Thymus (tissue), 11 donors: Measurements from ENCODE around the gene SHC1. TPM values are rescaled to one million over a fixed set of nuclear protein-coding genes. Genes with fewer than 3 reads are reported as not detected.

ENCODE experiments used
- DNase-seq, 9 donors: peaks; one replicate each; pipeline ENCODE4 v3.0.0-alpha.2; 2013; ENCODE audit warnings: low spot score in 9 of 9, low read depth in 6 of 9, missing footprints in 1 of 9
- H3K27ac ChIP-seq, 2 donors: one replicate each; pipeline ENCODE4 v1.5.1; 2013; ENCODE audit warnings: control low read depth in 1 of 2, low read depth in 1 of 2, low read length in 1 of 2, mild to moderate bottlenecking in 1 of 2, moderate library complexity in 1 of 2
- H3K27me3 ChIP-seq, 2 donors: one replicate each; pipeline ENCODE4 v1.5.1; 2013; ENCODE audit warnings: low read length in 1 of 2; ENCODE audit not compliant: control insufficient read depth in 2 of 2, insufficient read depth in 1 of 2
- H3K36me3 ChIP-seq, 2 donors: one replicate each; pipeline ENCODE4 v1.5.1; 2013; ENCODE audit warnings: low read length in 1 of 2, mild to moderate bottlenecking in 1 of 2, moderate library complexity in 1 of 2; ENCODE audit not compliant: control insufficient read depth in 2 of 2, insufficient read depth in 2 of 2
- H3K4me1 ChIP-seq, 2 donors: one replicate each; pipeline ENCODE4 v1.5.1; 2013; ENCODE audit warnings: low read length in 2 of 2; ENCODE audit not compliant: control insufficient read depth in 2 of 2, insufficient read depth in 2 of 2
- H3K4me3 ChIP-seq, 2 donors: one replicate each; pipeline ENCODE4 v1.5.1; 2013; ENCODE audit warnings: low read length in 2 of 2, control low read depth in 1 of 2, mild to moderate bottlenecking in 1 of 2
- H3K9me3 ChIP-seq, 2 donors: one replicate each; pipeline ENCODE4 v1.5.1; 2013; ENCODE audit warnings: low read length in 1 of 2, mild to moderate bottlenecking in 1 of 2; ENCODE audit not compliant: control insufficient read depth in 2 of 2, insufficient read depth in 1 of 2
- WGBS: extraction: QIAGEN DNeasy Blood & Tissue Kit; methylation state at CpG from one replicate; pipeline ENCODE4 v1.1.7; 2013; 5-methylcytosine and 5-hydroxymethylcytosine counted together
- polyA plus RNA-seq: library from polyadenylated mRNA; stranded (reverse); fragments of 200-250 nt; gene quantifications from one replicate; pipeline ENCODE4 v1.2.3, GENCODE V29; 2013
- total RNA-seq: library from RNA; stranded (reverse); fragments of 120-200 nt; gene quantifications from one replicate; pipeline ENCODE4 v1.2.4, GENCODE V29; 2013
- donor health status: healthy.

SHC1 gene
- total and polyA plus RNA-seq, 2 donors: 30.5 to 66.7 TPM

DNA sequence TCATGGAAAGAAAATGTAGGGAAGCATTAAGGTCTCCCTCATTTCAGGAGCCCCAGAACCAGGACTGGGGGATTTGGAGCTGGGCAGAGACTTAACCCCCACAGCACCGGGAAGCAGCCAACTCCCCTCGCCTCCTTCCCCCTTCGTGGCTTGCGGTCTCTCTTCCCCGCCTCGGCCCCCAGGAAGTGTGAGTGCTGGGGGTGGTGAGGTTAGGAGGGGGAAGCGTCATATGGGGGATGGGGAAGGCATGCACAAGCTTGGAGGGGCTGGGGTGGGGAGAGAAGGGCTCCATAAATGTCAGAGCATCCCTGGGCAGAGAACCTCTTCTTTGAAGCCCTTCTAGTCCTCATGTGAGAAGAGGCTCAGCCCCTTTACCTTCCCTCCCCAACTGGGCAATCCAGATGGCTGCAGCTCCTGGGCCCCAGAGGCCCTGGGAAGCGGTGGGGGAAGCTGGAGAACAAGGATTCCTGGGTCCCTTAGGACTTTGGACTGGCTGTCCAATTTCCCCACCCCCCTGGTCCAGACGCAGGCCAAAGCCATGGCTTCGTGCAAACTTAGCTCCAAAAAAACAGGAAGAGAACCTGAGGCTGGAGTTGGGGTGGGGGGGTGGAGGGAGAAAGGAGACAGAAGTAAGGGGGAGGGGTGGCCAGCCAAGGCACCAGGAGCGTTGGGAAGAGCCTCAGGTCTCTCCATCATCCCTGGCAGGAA is 39.8 kb upstream of the SHC1 start:
- WGBS: 26% methylated on average over 11 of the region's 11 CpGs
- H3K36me3 ChIP-seq: peaks cover 6 to 8% of the 10 kb centered on the region in 2 donors
- H3K4me1 ChIP-seq: peaks cover 30 to 99% of the 10 kb centered on the region in 2 donors
- peak in 2 of 9 donors; percentile 49 to 67 for DNase-seq
- peaks cover 0 to 1% of the 10 kb centered on the region in 2 donors for H3K9me3 ChIP-seq
- H3K27me3 ChIP-seq: peaks cover 7 to 65% of the 10 kb centered on the region in 2 donors
- peak overlapping the region; percentile 22 to 46 for H3K4me3 ChIP-seq
- H3K27ac ChIP-seq: peak overlapping the region; percentile 15 to 75

DNA sequence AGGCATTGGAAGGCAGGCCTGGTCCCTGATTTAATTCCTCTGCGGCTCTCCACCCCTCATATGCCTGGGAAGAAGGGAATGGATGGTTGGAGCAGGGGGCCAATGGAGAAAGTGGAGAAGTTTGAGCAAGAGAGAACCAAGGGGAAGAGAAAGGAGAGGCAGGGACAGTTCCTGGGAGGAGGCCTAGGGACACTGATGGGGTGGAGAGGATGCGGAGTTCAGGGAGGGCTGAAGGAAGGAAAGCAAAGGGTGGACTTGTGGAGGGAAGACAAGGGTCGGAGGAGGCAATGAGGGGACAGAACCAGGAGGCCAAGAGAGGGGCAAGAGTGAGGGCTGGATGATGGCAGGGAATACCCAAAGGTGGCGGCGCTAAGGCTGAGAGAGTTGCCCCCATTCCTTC is 39.2 kb upstream of the SHC1 start:
- H3K4me3 ChIP-seq: peak overlapping the region; percentile 38 to 46

DNA sequence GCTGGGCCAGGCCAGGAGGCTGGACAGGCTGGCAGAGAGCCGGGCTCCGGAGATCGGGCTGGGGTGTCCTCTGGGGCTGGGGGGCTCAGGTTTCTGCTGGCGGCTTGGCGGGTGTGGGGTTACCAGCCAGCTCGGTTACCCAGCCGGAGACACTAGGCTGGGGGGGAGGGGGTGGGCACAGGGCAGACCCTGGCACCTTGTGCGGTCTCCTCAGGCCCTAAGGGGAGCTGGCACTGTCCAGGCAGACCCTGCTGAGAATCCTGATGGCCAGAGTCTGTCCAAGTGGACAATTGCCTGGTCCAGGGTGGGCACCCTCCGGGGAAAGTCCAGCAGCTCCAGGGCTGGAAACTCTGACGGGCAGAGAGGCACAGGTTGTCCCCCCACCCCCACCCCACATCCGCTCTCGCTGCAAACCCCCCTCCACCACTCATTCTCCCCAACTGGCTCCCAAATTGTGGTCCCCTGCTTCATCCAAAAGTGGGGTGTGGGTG is 38.7 kb upstream of the SHC1 start:
- peaks cover 0 to 3% of the 10 kb centered on the region in 2 donors for H3K36me3 ChIP-seq
- peaks cover 4 to 64% of the 10 kb centered on the region in 2 donors for H3K27me3 ChIP-seq
- H3K4me1 ChIP-seq: peaks cover 23 to 98% of the 10 kb centered on the region in 2 donors
- peak overlapping the region; percentile 38 to 46 for H3K4me3 ChIP-seq
- H3K9me3 ChIP-seq: no peaks in the 10 kb centered on the region
- 93% methylated on average over 12 of the region's 12 CpGs for WGBS
- DNase-seq: no peak
- peak overlapping the region; percentile 24 to 80 for H3K27ac ChIP-seq

More for the DNA sequence above, 39.2 kb upstream of the SHC1 start:
- H3K36me3 ChIP-seq: peaks cover under 1 to 7% of the 10 kb centered on the region in 2 donors
- H3K27ac ChIP-seq: peak overlapping the region in 1 of 2 donors; percentile 80
- DNase-seq: no peak
- H3K27me3 ChIP-seq: peaks cover 3 to 64% of the 10 kb centered on the region in 2 donors
- WGBS: 97% methylated on average over 5 of the region's 5 CpGs
- peaks cover 0 to 1% of the 10 kb centered on the region in 2 donors for H3K9me3 ChIP-seq
- peaks cover 26 to 98% of the 10 kb centered on the region in 2 donors for H3K4me1 ChIP-seq

- Histone ChIP-seq H3K4me3 (peak overlapping the region; percentile 38 to 46), H3K36me3 (no peaks in the 10 kb centered on the region), H3K27ac (peak overlapping the region; percentile 24 to 53), H3K27me3 (peaks cover 12 to 68% of the 10 kb centered on the region in 2 donors), H3K9me3 (no peaks in the 10 kb centered on the region), H3K4me1 (peaks cover 21 to 99% of the 10 kb centered on the region in 2 donors)
- DNase-seq: peak in 1 of 9 donors; percentile 56
- WGBS: 79% methylated on average over 16 of the region's 16 CpGs
Observed at GRCh38 chr1:155008015-155008941, 37.7 kb upstream of the SHC1 start.

DNA sequence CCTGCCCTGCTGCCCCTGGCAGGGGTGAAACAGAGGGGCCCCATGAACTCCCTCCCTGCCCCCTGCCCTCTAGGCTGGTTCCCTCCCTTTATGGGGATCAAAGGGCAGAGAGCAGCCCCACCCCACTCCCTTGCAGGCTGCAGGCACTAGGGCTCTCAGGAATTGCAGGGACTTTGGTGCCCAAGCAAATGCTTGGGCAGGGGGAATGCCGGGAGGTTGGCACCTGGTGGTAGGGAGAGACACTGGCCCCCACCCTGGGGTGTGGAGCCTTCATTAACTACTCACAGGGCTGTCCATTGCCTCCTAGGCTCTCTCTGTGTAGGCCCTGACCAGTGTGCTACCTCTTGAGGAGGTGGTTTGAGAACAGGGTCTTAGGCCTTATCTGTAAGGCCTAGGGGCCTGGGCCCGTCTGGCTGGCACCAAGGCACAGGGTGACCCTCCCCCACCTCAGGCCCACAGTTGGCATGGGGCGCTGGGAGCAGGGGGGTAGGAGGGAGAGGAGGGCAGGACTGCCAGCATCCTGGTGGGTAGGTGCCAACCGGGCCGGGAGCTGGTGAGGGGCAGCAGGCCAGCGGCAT is 36.8 kb upstream of the SHC1 start:
- DNase-seq: no peak
- Histone ChIP-seq H3K36me3 (no peaks in the 10 kb centered on the region), H3K27ac (peak overlapping the region in 1 of 2 donors; percentile 53), H3K27me3 (peaks cover 17 to 71% of the 10 kb centered on the region in 2 donors), H3K4me1 (peaks cover 14 to 96% of the 10 kb centered on the region in 2 donors), H3K4me3 (no peak overlapping the region), H3K9me3 (no peaks in the 10 kb centered on the region)
- WGBS: 97% methylated on average over 6 of the region's 6 CpGs

DNA sequence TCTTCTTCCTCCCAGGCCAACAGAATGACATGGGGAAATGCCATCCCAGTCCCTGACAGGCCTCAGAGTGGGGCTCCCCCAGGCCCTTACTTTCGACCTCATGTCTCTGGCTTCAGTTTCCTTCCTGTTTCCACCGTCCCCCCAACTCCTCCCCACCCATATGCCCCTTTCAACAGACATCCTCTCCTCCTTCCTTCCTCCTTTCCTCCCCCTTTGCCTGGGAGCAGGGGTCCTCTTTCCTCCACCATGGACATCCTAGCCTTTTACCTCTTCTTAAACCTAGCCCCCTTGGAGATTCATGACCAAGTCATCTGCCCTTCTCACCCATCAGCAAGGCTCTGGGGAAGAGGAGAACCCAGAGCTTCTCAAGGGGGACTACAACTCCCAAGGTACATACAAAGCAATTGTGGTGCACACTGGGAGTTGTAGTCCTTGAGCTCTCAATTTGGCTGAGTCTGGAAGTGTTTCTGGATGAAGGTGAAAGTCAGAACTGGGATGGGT is 36.1 kb upstream of the SHC1 start:
- WGBS: 14% methylated on average over 2 of the region's 2 CpGs
- Histone ChIP-seq H3K27me3 (peaks cover 21 to 73% of the 10 kb centered on the region in 2 donors), H3K27ac (no peak overlapping the region), H3K36me3 (no peaks in the 10 kb centered on the region), H3K4me3 (no peak overlapping the region), H3K4me1 (peaks cover 14 to 96% of the 10 kb centered on the region in 2 donors), H3K9me3 (peaks cover 0 to 6% of the 10 kb centered on the region in 2 donors)
- DNase-seq: peak in 2 of 9 donors; percentile 58 to 72

- Histone ChIP-seq H3K4me3 (no peak overlapping the region), H3K27me3 (peaks cover 31 to 77% of the 10 kb centered on the region in 2 donors), H3K9me3 (peaks cover 0 to 16% of the 10 kb centered on the region in 2 donors), H3K36me3 (no peaks in the 10 kb centered on the region), H3K4me1 (peaks cover 4 to 94% of the 10 kb centered on the region in 2 donors), H3K27ac (peak overlapping the region; percentile 28 to 42)
- DNase-seq: no peak
- 85% methylated on average over 17 of the region's 17 CpGs for WGBS
Observed at GRCh38 chr1:155005076-155006011, 34.8 kb upstream of the SHC1 start.
